Upper lobe of right lung (tissue), 1 donor: ENCODE measurements around the gene BBS12. TPM values are rescaled to one million over a fixed set of nuclear protein-coding genes. Genes with fewer than 3 reads are reported as not detected.

Source experiments
- ATAC-seq: fragments of 200-7000 bp; cut with Tn5 transposase; one replicate; pipeline ENCODE4 v1.9.1; 2020; ENCODE audit warnings: mild to moderate bottlenecking, moderate library complexity
- DNase-seq: peaks from one replicate; pipeline ENCODE4 v3.0.0-alpha.2; 2020
- H3K27ac ChIP-seq: fragments of 200-600 bp; one replicate; pipeline ENCODE4 v1.8.0; 2022
- H3K27me3 ChIP-seq: fragments of 200-600 bp; one replicate; pipeline ENCODE4 v1.8.0; 2022; ENCODE audit warnings: mild to moderate bottlenecking
- H3K36me3 ChIP-seq: fragments of 200-600 bp; one replicate; pipeline ENCODE4 v1.8.0; 2022
- H3K4me1 ChIP-seq: fragments of 200-600 bp; one replicate; pipeline ENCODE4 v1.8.0; 2022
- H3K4me3 ChIP-seq: fragments of 200-600 bp; one replicate; pipeline ENCODE4 v1.8.0; 2022; ENCODE audit warnings: mild to moderate bottlenecking
- H3K9me3 ChIP-seq: fragments of 200-600 bp; one replicate; pipeline ENCODE4 v1.8.0; 2022
- intact Hi-C: fragments of 100-400 bp; cut with DNase I; formaldehyde crosslinking; loops from one replicate; pipeline ENCODE4 v1.11.0; 2022
- long read RNA-seq: library from polyadenylated mRNA; unstranded; transcript quantifications from one replicate; pipeline ENCODE4 v2.0.0, GENCODE V29; 2021
- total RNA-seq: library from RNA; stranded (reverse); fragmentation: NEBNext Ultra II Directional; extraction: Animal tissue kit (Norgen Biotek cat#: 25700); gene quantifications from one replicate; pipeline ENCODE4 v1.2.1, GENCODE V29; 2021
- TF ChIP-seq, protein P1 (sequence below): fragments of 200-600 bp; IDR thresholded peaks from one replicate; pipeline ENCODE4 v1.8.0; 2022; ENCODE audit warnings: antibody characterized with exemption
- donor health status: DM: no; HTN: yes; CAD: no; lungs with severe emphysema.

BBS12 gene
- total RNA-seq, result 2.8 TPM
- long read RNA-seq, transcript BBS12-201 (2 exons, 3,244 nt), result major isoform, 7 of 9 reads
- long read RNA-seq, partial matches to known transcripts, result 0 of 9 reads
- long read RNA-seq, other reads (novel, unspliced or antisense), result 2 of 9 reads

DNA sequence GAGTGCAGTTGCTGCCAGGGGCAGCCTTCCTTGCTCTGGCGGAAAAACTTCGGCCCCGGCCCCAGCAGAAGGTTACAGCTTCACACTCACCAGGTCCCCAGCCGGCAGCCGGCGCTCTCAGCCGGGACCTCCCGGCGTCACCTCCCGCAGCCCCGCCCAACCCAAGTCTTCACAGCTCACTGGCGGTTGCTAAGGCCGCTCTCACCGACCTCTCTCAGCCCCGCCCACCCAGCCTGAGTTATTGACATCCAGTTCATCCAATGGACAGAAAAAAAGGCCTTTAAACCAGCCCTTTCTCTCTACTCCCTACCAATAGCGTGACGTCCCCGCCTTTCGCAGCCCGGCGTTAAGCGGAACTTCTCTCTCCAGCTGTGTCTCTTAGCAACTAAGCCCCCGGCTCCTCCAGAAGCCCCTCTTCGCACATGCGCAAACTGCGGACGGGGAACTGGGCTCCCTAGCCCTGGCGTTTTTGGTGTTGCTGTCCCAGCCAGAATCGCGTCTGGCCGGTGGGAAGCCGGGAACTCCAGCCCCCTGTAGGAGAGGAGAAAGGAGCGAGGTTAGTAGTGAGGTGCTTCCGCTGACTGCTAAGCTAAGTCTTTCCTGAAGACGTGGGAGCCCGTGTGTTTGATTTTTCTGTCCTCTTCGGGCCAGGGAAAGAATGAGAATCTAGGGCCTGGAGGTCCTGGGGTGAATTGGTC lies at the start of gene BBS12:
BBS12 (plus strand) TSS at position 376 of the 698 bp plus-strand sequence. CDS start 9,189 bp downstream, outside the sequence.
- no peaks in the 10 kb centered on the region for H3K36me3 ChIP-seq
- TF ChIP-seq, protein P1, sequence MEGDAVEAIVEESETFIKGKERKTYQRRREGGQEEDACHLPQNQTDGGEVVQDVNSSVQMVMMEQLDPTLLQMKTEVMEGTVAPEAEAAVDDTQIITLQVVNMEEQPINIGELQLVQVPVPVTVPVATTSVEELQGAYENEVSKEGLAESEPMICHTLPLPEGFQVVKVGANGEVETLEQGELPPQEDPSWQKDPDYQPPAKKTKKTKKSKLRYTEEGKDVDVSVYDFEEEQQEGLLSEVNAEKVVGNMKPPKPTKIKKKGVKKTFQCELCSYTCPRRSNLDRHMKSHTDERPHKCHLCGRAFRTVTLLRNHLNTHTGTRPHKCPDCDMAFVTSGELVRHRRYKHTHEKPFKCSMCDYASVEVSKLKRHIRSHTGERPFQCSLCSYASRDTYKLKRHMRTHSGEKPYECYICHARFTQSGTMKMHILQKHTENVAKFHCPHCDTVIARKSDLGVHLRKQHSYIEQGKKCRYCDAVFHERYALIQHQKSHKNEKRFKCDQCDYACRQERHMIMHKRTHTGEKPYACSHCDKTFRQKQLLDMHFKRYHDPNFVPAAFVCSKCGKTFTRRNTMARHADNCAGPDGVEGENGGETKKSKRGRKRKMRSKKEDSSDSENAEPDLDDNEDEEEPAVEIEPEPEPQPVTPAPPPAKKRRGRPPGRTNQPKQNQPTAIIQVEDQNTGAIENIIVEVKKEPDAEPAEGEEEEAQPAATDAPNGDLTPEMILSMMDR, result peak; percentile 39
- H3K27me3 ChIP-seq, result no peaks in the 10 kb centered on the region
- DNase-seq (peak; percentile 98), ATAC-seq (peak; percentile 100)
- peaks cover 9% of the 10 kb centered on the region for H3K4me1 ChIP-seq
- H3K4me3 ChIP-seq, result peak within 1 kb of the TSS; percentile 59
- H3K27ac ChIP-seq, result peak within 1 kb of the TSS; percentile 85
- no peaks in the 10 kb centered on the region for H3K9me3 ChIP-seq
- intact Hi-C loops, result no loop called here

DNA sequence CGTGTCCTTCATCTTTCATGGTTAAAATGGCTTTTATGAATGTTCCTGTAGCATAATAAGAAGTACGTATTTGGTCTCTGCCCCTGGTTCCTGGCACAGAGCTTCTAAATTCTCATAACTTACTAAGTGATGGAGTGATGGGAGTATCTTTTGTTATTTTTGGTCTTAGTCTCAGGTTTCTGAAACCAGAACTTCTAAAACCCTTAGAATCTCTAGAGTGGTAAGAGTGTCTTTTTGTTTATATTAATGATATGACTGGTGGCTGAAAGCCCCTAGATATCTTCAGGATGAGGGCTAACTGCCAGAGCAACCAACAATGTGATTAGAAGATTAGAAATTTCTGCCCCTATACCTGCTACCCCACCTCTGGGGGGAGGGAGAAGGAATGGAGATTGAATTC lies 45.8 kb upstream of the BBS12 start:
- no peaks in the 10 kb centered on the region for H3K27me3 ChIP-seq
- no peaks in the 10 kb centered on the region for H3K9me3 ChIP-seq
- intact Hi-C loops, result no loop called here
- TF ChIP-seq, protein P1, result no peak
- peaks cover 6% of the 10 kb centered on the region for H3K4me1 ChIP-seq
- no peak for ATAC-seq
- DNase-seq, result no peak
- no peaks in the 10 kb centered on the region for H3K36me3 ChIP-seq
- H3K27ac ChIP-seq, result no peak overlapping the region
- no peak overlapping the region for H3K4me3 ChIP-seq

DNA sequence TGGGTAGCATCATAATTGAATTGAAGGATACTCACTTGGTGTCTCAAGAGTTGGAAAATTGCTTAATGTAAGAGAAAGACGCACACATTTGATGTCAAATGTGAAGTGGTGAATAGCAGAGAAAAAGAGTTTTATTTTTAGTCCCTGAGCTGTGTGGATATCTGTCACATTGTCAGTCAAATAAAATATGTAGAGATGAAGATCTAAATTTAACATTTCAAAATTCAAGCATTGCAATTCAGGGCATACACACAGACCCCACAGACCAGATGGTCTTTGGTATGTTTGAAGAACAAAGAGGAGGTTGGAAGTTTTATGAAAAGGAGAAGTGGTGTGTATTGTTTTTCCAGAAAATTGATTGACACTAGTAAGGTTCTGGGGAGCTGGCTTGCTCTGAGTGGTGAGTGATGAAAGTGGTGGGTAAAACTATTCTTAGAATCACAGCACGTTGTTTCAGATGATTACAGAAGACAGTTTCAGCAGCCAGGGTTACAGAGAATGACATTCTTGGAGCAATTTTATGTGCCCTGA lies 44.9 kb upstream of the BBS12 start:
- intact Hi-C loops, result no loop called here
- ATAC-seq, result no peak
- H3K36me3 ChIP-seq, result no peaks in the 10 kb centered on the region
- DNase-seq, result no peak
- no peak overlapping the region for H3K27ac ChIP-seq
- TF ChIP-seq, protein P1, result no peak
- no peak overlapping the region for H3K4me3 ChIP-seq
- H3K27me3 ChIP-seq, result no peaks in the 10 kb centered on the region
- peaks cover 6% of the 10 kb centered on the region for H3K4me1 ChIP-seq
- H3K9me3 ChIP-seq, result no peaks in the 10 kb centered on the region

DNA sequence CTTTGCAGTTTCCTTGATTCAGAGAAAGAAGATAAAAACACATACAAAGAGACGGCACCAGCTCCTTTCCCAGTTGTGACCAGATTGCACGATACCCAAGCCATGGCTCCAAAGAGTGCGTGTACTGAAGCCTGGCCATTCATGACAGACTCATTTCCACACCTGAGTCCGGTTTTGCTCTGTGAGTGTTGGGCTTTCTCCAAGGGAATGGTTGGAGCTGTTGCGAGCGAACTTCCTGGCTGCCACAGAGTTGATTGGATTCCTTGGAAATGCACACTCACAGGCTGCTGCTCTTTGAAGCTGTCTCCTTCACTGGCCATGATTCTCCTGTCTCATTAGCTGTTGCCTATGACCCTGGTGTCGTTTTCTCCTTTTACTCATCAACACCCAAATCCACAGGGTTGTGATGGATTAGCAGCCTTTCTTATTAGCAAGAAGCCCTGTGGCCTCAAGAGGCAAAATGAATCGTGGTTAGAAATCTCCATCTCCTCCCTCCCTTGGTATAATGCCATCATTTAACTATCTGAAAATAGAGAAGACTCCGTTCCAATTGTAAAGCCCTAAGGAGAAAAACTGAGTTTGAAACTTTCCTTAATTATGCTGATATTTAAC lies 43.9 kb upstream of the BBS12 start:
- peak overlapping the region; percentile 17 for H3K4me3 ChIP-seq

DNA sequence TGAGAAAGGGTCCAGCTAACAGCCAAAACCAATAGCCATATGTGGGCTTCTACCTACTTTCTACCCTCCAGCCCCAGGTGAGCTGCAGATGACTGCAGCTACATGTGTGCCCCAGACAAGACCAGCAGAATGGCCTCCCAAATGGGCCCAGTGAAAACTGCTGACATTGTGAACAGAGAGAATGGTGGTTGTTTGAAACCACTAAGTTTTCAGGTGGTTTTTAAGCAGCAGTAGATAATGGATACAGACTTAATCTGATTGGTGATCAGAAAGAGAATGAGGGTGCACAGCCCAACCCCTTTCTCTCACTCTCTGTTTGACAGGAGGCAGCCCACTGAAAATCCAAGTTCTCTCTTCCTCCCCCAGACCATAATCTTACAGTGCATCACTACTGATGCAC lies 42.5 kb upstream of the BBS12 start:
- Histone ChIP-seq H3K4me1 (peaks cover 6% of the 10 kb centered on the region), H3K27ac (no peak overlapping the region), H3K4me3 (no peak overlapping the region), H3K9me3 (no peaks in the 10 kb centered on the region), H3K27me3 (no peaks in the 10 kb centered on the region), H3K36me3 (no peaks in the 10 kb centered on the region)
- intact Hi-C loops, result no loop called here
- TF ChIP-seq, protein P1, result no peak
- ATAC-seq (no peak), DNase-seq (no peak)

More for the DNA sequence above, 43.9 kb upstream of the BBS12 start:
- H3K27me3 ChIP-seq, result no peaks in the 10 kb centered on the region
- no peak for DNase-seq
- H3K36me3 ChIP-seq, result no peaks in the 10 kb centered on the region
- H3K27ac ChIP-seq, result no peak overlapping the region
- no peaks in the 10 kb centered on the region for H3K9me3 ChIP-seq
- TF ChIP-seq, protein P1, result no peak
- intact Hi-C loops, result no loop called here
- peaks cover 6% of the 10 kb centered on the region for H3K4me1 ChIP-seq
- ATAC-seq, result no peak
